Measurements from ENCODE around the gene RREB1.

RREB1 gene

DNA sequence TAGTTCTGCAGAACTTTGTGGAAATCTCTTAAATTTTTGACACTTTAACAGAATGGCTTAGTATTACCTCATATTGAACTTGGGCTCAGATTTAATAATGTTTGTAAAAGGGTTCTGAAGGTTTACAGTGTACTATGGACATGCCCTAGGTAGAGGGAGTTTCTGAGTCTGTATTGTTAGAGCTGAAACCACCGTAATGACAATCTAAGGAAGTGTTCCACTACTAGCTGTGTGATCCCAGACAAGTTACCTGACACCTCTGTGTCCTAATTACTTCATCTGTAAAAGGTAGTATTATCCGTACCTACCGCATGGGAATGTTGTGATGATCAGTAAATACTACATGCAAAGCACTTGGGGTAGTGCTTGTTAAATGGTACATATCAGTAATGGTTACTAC is 86.9 kb downstream of the RREB1 start:
- DNase-seq (ENCODE audit: low read depth in 2 of 2) = no peak

DNA sequence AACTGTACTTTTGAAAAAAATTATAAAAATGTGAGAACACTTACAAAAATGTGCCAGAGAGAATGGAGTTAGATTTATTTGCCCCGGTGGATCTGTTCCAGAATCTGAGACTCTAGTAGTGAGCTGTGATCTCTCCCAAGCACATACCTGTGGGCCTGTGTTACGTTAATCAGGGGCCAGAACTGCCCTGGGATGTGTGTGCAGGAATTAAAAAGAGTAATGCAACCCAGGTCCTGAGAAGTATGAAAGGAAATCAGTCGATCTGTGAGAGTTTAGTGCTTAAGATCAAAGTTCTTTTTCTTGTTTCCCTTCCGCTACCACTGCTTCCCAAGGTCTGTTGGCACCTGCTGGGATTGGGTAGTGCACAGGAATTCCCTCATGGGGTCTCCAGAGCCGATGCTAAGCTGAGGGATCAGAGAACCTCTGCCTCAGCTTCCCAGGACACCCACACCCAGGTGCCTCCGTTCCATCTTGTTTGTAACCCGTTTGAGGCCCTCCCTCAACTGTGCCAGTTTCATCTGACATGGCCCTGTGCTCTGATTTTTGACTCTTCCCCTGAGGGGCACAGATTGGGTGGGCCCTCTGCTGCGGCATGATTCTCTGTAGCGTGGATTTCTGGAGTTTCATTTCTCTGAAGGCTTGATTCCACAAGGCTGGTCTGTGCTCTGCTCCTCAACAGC is 87.7 kb downstream of the RREB1 start:
- DNase-seq (ENCODE audit: low read depth in 2 of 2) = no peak

DNA sequence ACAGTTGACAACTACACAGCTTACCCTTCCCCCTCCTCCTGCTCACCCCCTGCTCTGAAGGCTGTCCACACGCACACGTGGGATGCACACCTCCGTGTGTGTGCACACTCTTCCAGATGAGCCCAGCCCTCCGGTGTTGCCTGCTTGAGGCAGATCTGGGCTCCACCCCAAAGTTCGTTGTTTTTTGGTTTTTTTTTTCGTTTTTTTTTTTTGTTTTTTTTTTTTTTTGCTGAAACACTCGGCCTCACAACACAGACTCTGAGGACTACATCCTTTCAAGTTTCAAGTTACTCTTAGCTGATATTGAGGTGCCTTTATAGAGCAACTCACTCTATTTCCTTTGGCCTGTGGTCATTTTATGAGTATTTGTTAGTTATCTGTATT is 88.2 kb downstream of the RREB1 start:
- no peak for DNase-seq (ENCODE audit: low read depth in 2 of 2)

DNA sequence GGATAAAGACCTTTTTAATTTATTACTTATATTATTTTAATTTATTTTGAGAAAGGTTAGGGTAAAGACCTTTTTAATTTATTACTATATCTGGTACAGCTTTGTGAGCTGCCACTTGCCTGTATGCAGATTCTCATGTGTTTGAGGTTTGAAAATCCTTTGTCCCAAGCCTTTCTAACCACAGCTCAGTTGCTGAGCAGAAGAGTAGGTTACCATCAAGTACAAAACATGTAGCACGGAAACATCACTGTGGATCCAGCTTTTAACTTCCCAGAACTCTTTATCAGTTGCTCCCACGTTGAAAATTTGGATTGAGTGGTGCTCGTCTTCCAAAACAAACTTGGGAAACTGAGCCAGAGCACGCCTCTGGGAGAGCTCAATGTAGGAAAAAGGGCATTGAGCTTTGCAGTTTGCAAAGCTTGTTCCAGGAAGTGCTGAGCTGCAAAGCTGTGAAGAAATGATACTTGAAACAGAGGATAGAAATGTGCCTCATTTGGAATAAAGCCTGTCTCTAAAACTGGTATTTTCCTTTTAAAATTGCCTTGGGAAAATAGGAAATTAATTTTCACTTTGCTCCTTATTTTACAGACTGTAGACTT is 89.0 kb downstream of the RREB1 start:
- no peak for DNase-seq (ENCODE audit: low read depth in 2 of 2)

DNA sequence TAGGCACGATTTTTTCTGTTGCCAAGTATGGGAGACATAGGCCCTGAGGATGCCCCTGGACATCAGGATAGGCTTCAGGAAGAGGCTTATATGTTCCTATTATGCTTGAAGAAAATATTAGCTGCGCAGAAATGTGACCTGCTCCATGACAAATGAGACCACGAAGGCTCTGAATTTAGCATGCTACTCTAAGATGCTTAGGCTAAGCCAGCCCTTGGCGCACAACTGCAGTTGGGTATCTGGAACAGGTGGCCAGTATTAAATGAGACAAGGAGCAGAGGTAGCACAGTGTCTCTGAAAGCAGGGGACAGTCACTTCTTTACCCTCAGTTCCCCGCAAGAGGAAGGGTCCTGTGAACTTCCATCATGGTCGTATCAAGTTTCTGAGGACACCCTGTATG is 90.0 kb downstream of the RREB1 start:
- no peak for DNase-seq (ENCODE audit: low read depth in 2 of 2)

DNA sequence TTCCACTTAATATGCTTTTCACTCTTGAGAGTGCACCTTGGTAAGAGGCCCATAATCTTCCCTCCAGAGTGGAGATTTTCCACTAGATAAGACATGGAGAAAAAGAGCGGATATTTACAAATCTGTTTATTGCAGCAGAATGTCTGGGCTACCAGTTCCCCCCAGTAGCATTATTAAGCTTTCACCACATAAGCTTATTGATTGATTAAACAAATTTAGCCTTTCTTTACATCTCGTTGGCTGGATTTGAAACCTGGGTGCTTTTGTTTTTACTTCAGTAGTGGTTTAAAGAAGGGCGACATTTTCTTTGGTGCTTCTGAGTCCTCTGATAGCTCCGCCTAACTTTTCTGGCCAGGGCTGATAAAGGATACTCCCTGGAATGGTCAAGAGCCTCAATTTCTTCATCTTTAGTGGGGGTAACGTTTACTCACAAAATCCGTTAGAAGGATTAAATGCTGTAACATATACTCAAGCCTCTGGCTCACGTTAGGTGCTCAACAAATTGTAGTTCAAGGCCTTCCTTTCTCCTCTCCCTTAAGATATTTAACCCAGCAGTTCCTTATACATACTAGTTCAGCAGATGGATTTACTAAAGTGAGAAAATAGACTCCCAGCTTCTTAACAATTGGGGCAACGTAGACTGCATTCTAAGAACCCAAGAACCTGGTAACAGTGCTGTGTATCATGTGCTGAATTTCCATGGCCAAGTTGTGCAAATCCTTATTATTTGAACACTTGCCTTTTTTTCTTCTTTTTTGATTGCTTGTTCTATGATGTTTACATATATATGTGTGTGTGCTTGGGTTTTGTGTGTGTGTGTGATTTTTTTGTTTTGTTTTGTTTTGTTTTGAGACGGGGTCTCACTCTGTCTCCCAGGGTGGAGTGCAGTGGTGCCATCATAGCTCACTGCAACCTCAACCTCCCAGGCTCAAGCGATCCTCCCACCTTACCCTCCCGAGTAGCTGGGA is 91.4 kb downstream of the RREB1 start:
- DNase-seq (ENCODE audit: low read depth in 2 of 2) = no peak

DNA sequence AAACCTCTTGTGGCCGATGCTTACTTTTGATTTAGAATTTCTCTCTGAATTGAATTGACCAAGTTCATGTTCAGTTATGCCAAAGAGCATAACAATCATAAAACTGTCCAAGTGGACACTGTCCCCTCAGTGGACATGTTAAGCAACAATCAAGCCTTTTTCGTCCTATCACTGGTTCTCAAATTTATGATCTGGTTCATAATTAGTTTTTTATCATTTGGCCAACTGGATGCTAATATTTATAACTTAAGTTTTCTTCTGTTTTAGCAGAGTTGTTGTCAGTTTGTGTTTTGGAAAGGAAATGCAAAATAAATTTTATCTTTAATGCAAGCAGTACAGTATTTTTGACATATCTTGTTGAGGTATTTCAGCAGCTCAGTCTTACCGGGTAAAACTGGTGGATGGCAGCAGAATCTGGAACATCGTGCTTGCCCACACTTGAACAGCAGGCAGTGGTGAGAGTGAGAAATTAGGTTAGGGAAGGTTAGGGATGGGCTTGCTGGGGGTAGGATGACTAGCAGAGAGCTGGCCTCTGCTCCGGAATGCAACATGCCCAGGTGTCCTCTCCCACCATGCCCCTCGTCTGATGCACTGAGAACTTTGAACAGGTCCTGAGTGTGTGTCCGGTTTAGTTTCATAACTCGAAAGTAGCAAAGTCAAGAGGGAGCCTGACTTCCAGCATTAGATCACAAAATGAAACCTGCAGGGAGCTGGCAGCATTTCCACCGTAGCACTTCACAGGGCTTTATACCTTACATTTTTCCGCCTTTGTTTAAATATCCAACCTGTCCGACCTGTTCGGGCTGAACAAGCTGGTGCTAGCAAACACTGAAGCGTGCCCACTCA is 93.1 kb downstream of the RREB1 start:
- no peak for DNase-seq (ENCODE audit: low read depth in 2 of 2)

DNA sequence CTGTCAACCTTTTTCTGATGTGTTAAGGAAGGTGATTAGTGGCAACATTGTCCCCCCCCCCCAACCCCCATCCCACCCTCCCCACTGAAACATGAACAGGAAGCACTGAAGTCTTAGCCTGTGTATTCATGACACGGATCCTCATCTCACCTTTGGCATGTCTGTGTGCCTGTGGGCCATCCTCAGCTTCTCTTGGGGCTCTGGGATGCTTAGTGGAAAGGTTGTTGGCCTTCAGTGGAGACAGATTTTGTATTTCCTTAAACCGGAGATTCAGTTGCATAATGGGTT is 93.6 kb downstream of the RREB1 start:
- no peak for DNase-seq (ENCODE audit: low read depth in 2 of 2)

DNA sequence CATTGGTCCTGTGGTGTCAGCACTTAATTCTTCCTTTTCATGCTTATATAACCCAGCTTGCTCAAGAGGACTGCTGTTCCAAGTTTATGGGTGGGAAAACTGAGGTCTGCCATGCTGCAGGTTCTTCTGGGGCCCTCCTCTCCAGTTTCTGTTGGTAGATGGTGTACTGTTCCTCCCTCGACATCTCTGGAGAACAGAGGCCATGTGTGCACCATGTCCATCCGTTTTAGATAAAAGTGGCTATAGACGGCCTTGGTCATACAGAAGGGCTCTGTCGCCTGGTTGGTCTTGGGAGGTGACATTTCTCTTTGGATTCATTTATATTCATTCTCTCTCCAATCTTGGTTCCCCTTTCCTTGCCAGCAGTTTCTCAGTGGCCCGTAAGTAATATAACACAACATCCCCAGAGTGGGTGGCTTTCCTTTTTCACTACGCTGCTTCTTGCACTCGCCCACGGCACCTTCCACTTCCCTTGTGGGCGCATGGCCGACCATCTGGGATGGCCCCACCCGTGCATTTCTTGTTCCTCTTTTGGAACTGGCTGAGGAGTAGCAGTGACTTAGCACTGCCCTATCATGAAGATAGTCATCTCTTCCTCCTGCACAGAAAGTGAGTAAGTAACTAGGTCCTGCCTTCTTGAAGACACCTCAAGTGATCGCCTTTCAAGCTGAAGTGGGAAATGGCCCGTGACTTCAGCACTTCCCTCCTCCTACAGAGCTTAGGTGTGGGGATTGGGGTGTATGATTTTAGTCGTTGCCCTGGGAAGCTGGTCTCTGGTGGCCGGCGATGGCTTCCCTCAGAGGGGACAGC is 94.2 kb downstream of the RREB1 start:
- DNase-seq (ENCODE audit: low read depth in 2 of 2) = peak in 1 of 2 donors; percentile 13

DNA sequence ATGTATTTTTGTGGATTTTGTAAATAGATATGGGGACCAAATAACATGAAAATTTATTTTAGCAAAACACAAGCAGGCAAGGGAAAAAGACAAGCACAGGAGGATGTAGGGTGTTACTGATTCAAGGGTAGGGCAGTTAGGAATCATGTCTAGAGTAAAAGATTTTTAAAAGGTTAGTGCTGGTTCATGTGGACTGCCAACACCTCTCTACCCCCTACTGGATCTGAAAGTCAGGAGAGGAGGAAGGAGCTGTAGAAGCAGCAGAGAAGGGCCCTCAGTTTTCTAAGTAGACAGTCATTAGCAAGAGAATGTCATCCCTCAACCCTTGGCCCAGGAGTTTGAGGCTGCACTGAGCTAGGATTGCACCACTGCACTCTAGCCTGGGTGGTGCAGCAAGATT is 95.2 kb downstream of the RREB1 start:
- DNase-seq (ENCODE audit: low read depth in 2 of 2) = no peak

DNA sequence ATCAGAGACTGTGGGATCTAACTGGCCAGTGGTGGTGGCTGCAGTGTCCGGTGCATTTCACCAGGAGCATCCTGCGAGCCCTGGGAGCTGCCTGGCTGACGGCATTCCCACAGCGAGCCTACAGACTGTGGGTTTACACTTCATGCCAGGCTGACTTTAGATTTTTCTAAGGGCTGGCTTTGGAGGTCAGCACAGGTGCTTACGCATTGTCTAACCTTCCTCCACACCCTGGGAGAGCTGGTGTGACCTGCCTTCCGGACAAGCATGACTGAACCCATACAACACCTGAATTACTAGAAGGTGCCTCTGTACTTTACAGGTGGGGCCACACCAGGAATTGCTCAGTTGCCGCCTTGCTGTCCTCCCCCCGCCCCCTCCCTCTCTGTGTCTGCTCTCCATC is 96.2 kb downstream of the RREB1 start:
- DNase-seq (ENCODE audit: low read depth in 2 of 2) = no peak

DNA sequence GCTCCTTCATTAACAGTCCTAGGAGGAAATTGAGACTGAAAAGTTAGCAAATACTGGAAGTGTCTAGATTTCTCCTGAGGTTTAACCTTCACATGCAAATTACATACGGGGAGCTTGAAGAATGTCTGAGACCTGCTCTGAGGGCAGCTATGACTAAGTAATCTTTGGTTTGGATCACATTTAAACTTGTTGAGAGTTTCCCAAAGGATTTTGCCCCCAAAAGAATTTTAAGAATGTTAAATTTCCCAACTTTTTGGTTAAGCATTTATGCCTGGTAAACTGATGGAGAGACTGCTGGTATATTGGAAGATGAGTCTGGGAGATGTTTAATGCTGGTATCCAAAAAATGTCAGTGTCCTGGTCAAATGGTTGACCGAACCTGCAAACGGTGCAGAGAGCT is 97.0 kb downstream of the RREB1 start:
- no peak for DNase-seq (ENCODE audit: low read depth in 2 of 2)

DNA sequence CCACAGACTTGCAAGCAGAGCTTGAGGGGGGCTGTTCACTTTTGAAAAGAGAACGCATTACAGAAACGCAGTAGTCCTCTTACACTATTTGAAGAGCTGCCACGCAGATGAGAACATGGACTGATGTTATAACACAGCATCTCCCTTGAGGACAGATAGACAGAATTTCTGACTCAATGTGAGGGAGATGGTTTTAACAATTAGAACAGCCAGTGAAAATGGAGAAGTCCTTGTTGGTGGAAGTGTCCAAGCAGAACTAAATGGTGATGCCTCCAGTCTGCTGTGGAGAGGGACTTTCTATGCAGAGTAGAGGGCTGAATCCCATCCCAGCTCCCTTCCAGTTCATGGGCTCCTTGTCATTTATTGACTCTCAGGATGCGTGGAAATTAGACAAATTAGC is 100.0 kb downstream of the RREB1 start:
- no peak for DNase-seq (ENCODE audit: low read depth in 2 of 2)

DNA sequence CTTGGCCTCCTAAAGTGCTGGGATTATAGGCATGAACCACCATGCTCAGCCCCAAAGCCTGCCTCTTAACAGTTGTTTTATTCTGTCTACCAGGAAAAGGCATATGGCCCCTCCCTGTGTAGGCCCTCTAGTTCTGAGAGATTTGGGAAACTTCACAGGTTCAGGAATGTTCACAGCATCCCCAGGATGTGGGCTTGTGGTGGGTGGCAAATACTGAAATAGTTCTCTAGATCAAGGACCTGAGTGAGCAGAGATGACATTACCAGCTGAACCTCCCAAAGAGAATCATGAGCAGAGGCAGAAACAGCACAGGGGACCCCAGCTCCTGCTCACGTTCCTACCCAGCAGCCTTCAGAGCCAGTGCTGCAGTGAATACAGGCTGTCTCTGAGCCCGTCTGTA is 105.7 kb downstream of the RREB1 start:
- DNase-seq (ENCODE audit: low read depth in 2 of 2) = no peak

DNA sequence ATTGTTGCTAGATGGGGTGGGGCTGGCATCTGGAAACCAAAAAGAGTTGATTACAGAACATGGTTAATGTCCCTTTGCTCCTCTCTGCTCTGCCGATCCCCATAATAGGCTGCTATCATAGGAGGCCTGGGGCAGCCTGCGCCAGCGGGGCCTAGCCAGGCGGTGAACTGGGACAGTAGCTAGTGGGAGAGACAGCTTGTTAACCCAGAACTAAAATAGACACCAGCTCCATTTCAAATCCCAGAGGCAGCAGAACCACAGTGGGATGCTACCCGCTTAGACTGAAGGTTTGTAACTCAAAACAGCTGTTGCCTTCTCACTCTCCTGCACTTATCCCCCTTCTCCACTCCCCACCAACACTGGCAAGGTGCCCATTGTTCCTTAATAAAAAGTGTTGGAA is 106.7 kb downstream of the RREB1 start:
- DNase-seq (ENCODE audit: low read depth in 2 of 2) = no peak

DNA sequence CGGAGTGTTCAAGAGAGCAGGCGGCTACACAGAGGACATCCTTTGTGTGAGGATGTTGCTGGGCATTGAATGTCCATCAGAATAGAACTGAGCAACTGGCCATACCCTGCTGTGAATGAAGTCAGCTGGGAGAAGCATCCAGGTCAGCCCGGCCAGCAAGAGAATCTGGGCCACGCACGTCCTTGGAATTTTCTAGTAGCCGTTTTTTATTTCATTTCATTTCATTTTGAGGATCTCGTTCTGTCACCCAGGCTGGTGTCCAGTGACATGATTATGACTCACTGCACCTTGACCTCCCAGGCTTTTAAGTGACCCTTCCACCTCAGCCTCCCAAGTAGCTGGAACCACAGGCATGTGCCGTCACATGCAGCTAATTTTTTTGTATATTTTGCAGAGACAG is 107.4 kb downstream of the RREB1 start:
- DNase-seq (ENCODE audit: low read depth in 2 of 2) = no peak

DNA sequence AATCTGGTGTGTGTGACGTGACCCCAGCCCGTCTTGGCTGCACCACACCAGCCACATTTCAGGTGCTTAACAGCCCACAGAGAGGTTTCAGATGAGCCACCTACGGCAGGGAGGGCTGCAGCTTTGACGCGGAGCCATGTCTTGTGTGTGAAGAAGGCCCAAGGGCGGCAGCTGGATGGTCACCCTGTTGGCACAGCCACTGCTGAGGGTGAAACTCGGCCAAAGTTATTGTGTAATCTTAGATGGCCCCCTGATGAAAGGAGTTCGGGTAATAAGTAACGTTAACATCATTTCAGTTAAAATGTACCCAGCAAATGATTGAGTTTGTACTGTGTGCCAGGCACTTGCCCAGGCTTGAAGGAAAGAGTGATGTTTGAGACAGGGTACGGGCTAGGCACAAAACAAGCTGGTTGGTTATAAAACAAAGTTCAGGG is 108.1 kb downstream of the RREB1 start:
- DNase-seq (ENCODE audit: low read depth in 2 of 2) = no peak

DNA sequence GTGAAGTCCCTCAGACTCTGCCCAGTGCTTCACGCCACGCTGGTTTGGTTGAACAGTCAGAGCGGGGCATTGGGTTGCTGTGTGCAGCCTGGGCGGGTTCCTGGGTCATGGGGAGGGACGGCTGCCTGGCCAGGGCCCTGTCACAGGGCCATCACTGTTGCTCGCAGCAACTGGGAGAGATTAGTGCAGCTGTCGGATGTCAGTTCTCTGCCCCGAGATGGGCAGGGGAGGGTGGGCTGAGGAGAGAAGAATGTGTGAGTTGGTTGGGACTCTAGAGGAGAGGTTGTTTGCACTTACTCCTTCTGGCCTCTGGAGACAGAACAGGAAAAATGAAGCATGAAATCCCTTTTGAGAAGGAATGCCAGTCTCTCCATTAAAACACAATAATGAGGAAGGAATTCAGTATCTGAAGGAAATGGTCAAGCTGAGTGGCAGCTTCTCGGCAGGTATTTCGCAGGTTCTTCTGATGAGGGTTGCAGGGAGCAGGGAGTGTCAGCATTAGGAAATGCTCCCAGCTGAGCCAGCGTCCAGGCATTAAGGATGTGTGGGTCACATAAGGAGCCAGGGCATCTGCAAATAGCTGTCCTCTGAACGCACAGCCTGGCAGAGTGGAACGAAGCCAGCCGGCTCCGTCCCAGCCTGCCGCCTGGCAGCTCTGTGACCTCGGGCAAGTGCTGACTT is 109.3 kb downstream of the RREB1 start:
- no peak for DNase-seq (ENCODE audit: low read depth in 2 of 2)

DNA sequence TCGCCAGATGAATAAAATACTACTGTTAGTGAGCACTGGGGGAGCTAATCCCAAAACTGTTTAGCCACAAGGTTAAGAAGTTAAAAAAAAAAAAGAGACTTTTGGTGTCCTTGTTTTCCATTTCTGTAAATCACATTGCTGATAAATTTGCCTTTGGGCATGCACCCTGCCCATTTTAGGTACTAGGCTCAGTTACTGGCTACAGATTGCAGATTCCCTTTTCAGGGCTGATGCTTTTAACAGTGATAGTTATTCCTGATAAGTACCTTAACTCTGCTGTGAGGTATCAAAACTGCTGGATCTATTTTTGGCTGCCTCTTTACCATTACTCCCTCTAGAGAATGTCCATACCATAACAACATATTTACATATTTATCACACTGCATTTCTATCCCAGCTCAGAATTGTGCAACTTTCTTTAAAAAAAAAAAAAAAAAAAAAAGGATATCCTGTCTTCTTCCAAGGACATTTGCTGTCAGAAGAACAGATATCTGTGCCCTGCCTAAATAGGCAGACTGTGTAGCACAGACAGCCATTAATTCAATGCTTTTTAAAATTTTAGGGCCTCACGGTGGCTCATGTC is 110.7 kb downstream of the RREB1 start:
- DNase-seq (ENCODE audit: low read depth in 2 of 2) = no peak

DNA sequence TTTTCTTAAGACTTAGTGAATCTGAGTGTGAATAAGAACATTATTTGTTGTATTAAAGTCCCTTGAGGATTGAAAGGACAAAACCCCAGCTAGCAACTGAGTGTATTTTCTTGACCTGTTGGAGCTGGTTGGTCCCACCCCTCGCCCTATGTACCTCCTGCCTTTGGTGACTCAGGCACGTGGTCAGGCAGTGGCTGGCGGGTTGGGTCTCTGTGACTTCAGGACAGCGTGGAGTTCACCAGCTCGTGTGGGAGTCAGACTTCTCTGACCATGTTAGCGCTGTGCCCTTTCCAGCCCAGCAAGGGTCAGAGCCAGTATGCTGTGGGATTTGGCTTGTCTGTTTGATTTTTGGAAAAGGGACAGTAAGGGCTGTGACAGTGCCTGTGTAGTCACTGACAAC is 111.5 kb downstream of the RREB1 start:
- DNase-seq (ENCODE audit: low read depth in 2 of 2) = no peak

Measured in stimulated activated CD4-positive, alpha-beta T cell treated with anti-CD3 and anti-CD28 coated beads, Interleukin-4, amount 100 ng/mL, for 48 hours (primary cell).